ENCODE data around the gene ROR1.

ROR1 gene

DNA sequence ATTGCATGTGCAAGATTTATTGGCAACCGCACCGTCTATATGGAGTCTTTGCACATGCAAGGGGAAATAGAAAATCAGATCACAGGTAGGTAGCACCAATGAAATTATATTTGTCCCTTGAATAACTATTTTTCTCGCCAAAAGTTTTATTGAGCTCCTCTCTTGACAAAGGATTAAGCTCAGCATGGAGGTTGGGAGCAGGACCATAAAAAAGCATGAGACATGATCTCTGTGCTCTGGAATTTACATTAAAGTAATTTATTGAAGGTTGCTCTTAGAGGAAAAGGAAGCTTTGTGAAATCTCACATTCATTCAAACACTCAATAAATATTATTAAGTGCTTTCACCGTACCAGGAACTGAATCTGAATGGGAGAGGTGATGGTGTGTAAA is 363.6 kb downstream of the ROR1 start:
- in situ Hi-C loops (cut with MboI; ENCODE audit: low sequenced_read_pairs, unreplicated experiment): loop anchor here (25.0 kb wide), 1 partner anchor 525 kb away; no protein-coding TSS in a partner anchor
- no peak for DNase-seq (ENCODE audit: low spot score)
- TF ChIP-seq, protein P1, sequence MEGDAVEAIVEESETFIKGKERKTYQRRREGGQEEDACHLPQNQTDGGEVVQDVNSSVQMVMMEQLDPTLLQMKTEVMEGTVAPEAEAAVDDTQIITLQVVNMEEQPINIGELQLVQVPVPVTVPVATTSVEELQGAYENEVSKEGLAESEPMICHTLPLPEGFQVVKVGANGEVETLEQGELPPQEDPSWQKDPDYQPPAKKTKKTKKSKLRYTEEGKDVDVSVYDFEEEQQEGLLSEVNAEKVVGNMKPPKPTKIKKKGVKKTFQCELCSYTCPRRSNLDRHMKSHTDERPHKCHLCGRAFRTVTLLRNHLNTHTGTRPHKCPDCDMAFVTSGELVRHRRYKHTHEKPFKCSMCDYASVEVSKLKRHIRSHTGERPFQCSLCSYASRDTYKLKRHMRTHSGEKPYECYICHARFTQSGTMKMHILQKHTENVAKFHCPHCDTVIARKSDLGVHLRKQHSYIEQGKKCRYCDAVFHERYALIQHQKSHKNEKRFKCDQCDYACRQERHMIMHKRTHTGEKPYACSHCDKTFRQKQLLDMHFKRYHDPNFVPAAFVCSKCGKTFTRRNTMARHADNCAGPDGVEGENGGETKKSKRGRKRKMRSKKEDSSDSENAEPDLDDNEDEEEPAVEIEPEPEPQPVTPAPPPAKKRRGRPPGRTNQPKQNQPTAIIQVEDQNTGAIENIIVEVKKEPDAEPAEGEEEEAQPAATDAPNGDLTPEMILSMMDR (IDR thresholded peaks at IDR 0.05; ENCODE audit: borderline replicate concordance, control extremely low read depth, extremely low read depth, insufficient read depth, missing control alignments): no peak

DNA sequence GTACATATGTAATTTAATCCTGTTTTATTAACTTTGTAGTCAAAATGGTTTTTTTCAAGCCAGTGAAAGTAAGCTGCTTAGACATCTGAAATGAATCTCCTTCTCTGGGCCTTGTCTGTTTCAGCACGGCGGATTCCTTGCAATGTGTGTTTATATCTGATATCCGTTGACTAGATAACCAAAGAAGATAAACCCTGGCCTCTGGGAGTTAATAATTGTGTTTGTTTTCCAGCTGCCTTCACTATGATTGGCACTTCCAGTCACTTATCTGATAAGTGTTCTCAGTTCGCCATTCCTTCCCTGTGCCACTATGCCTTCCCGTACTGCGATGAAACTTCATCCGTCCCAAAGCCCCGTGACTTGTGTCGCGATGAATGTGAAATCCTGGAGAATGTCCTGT is 366.1 kb downstream of the ROR1 start:
- TF ChIP-seq, protein P1 (IDR thresholded peaks at IDR 0.05; ENCODE audit: borderline replicate concordance, control extremely low read depth, extremely low read depth, insufficient read depth, missing control alignments): no peak
- in situ Hi-C loops (cut with MboI; ENCODE audit: low sequenced_read_pairs, unreplicated experiment): loop anchor here (10.0 to 25.0 kb wide), 2 partner anchors 435 to 528 kb away; no protein-coding TSS in a partner anchor
- DNase-seq (ENCODE audit: low spot score): no peak

DNA sequence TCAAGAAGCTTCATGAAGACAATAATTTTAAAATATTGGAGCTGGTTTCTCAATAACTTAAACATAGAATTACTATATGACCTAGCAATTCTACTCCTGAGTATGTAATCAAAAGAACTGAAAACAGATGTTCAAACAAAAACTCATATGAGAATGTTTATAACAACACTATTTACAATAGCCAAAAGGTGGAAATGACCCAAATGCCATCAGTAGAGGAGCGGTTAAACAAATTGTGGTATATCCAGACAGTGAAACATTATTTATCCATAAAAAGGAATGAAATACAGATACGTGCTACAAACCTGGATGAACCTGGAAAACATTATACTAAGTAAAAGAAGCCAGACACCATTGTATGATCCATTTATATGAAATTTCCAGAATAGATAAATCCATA is 366.8 kb downstream of the ROR1 start:
- DNase-seq (ENCODE audit: low spot score): no peak
- in situ Hi-C loops (cut with MboI; ENCODE audit: low sequenced_read_pairs, unreplicated experiment): loop anchor here (10.0 to 25.0 kb wide), 2 partner anchors 436 to 528 kb away; no protein-coding TSS in a partner anchor
- TF ChIP-seq, protein P1 (IDR thresholded peaks at IDR 0.05; ENCODE audit: borderline replicate concordance, control extremely low read depth, extremely low read depth, insufficient read depth, missing control alignments): no peak

DNA sequence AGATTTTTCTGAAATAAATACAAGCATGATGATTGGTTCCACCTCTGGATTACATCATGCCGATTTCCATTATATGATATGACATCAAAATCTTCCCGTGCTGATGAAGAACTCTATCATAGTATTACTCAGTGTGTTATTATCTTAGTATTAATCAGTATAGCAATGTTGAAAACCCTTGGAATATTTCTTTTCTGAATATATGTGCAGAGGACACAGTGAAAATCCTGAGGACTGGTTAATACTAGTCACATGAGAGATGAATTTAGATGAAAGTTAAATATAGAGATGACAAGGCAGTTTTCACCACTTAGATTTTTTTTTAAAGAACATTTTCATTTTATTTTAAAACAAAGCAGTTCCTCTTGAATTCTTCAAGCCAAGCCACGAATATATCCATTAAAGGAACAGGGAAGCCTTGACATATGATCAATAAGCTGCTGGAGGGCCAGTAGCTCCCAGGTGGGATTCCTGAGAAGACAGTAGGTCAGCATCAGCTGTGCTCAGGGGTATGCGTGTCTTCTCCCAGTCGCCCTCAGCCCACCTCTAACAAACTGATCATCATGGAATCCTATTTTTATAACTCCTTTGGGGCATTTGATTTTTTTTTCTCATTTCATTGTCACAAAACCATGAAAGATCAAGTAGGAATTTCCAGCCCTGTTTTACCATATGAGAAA is 373.4 kb downstream of the ROR1 start:
- no peak for DNase-seq (ENCODE audit: low spot score)
- in situ Hi-C loops (cut with MboI; ENCODE audit: low sequenced_read_pairs, unreplicated experiment): loop anchor here (10.0 to 25.0 kb wide), 2 partner anchors 442 to 535 kb away; no protein-coding TSS in a partner anchor
- TF ChIP-seq, protein P1 (IDR thresholded peaks at IDR 0.05; ENCODE audit: borderline replicate concordance, control extremely low read depth, extremely low read depth, insufficient read depth, missing control alignments): no peak

DNA sequence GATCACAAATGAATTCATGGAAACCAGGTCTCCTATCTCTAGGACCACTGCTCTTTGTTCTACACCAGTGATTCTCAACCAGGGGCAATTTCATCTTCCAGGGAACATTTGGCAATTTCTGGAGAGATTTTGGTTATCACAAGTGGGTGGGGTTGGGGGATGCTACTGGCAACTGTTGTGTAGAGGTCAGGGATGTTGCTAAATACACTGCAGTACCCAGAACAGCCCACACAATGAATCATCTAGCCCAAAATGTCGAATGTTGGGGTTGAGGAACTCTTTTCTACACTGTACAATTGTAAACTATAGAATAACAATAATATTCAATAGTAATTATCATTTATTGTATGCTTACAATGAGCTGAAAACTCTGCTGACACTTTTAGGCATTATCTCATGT is 373.9 kb downstream of the ROR1 start:
- in situ Hi-C loops (cut with MboI; ENCODE audit: low sequenced_read_pairs, unreplicated experiment): loop anchor here (10.0 to 25.0 kb wide), 2 partner anchors 443 to 535 kb away; no protein-coding TSS in a partner anchor
- DNase-seq (ENCODE audit: low spot score): no peak
- TF ChIP-seq, protein P1 (IDR thresholded peaks at IDR 0.05; ENCODE audit: borderline replicate concordance, control extremely low read depth, extremely low read depth, insufficient read depth, missing control alignments): no peak

DNA sequence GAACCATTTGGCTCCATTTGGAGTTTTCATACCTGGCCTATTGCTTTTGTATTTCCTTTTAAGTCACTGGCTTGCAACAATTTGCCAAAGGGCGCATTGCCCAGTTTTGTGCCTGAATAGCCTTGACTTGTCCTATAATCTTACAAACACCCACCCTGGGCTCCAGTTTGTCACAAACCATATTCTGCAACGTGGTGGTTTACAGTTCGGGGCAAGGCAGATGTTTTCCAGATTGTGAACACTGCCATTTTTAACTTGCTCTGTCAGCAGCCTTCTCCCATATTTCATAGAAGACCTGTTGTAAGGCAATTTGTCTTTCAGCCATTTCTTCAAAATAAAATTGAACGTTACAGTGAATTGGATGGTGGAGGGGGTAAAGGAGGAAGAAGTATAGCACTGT is 376.4 kb downstream of the ROR1 start:
- TF ChIP-seq, protein P1 (IDR thresholded peaks at IDR 0.05; ENCODE audit: borderline replicate concordance, control extremely low read depth, extremely low read depth, insufficient read depth, missing control alignments): no peak
- DNase-seq (ENCODE audit: low spot score): no peak
- in situ Hi-C loops (cut with MboI; ENCODE audit: low sequenced_read_pairs, unreplicated experiment): no loop called here
